Measurements from ENCODE around the gene AP2B1. TPM values are rescaled to one million over a fixed set of nuclear protein-coding genes. Genes with fewer than 3 reads are reported as not detected.

AP2B1 gene
- total and polyA plus RNA-seq, 2 experiments from 2014 or later = 76.1 to 87.0 TPM

GRCh38 chr17:35713069-35713728, 126.1 kb downstream of the AP2B1 start:
- TF ChIP-seq CTCF (IDR thresholded peaks at IDR 0.05; ENCODE audit: poor library complexity) = no peak
- no peak for TF ChIP-seq EZH2phosphoT487 (IDR thresholded peaks at IDR 0.05; ENCODE audit: low read depth, severe bottlenecking, unreplicated experiment)
- H3K9me2 ChIP-seq (replicated peaks; ENCODE audit: insufficient read depth) = no peaks in the 10 kb centered on the region

GRCh38 chr17:35714988-35715387, 127.9 kb downstream of the AP2B1 start:
- Histone ChIP-seq H3K27ac (no peak overlapping the region), H3K27me3 (no peaks in the 10 kb centered on the region), H3K36me3 (replicated peaks; ENCODE audit: insufficient read depth, low read depth) (peaks cover 3% of the 10 kb centered on the region), H3K79me2 (no peaks in the 10 kb centered on the region), H3K4me1 (ENCODE audit: insufficient read depth) (peaks cover 18% of the 10 kb centered on the region), H3K9me2 (replicated peaks; ENCODE audit: insufficient read depth) (no peaks in the 10 kb centered on the region), H3K9me3 (ENCODE audit: low read depth) (no peaks in the 10 kb centered on the region), H4K20me1 (ENCODE audit: insufficient read depth, poor library complexity, severe bottlenecking) (no peaks in the 10 kb centered on the region), H3K4me3 (no peak overlapping the region), H2AFZ (no peak overlapping the region), H3K4me2 (no peak overlapping the region)
- DNase-seq (ENCODE audit: low spot score) = no peak
- TF ChIP-seq CTCF (IDR thresholded peaks at IDR 0.05; ENCODE audit: poor library complexity) = no peak
- TF ChIP-seq EZH2phosphoT487 (IDR thresholded peaks at IDR 0.05; ENCODE audit: low read depth, severe bottlenecking, unreplicated experiment) = no peak
- no peak for TF ChIP-seq EZH2 (IDR thresholded peaks at IDR 0.05; ENCODE audit: borderline replicate concordance)
- WGBS (ENCODE audit: low lambda C conversion rate, missing lambda C conversion rate) = 88% methylated on average over 2 of the region's 2 CpGs

More at GRCh38 chr17:35713069-35713728, 126.1 kb downstream of the AP2B1 start:
- H2AFZ ChIP-seq = no peak overlapping the region
- H3K79me2 ChIP-seq = no peaks in the 10 kb centered on the region
- H3K27ac ChIP-seq = peak overlapping the region; percentile 30
- no peak overlapping the region for H3K4me3 ChIP-seq
- H3K36me3 ChIP-seq (replicated peaks; ENCODE audit: insufficient read depth, low read depth) = peaks cover 3% of the 10 kb centered on the region
- no peaks in the 10 kb centered on the region for H3K9me3 ChIP-seq (ENCODE audit: low read depth)
- peaks cover 18% of the 10 kb centered on the region for H3K4me1 ChIP-seq (ENCODE audit: insufficient read depth)
- H3K4me2 ChIP-seq = no peak overlapping the region
- WGBS (ENCODE audit: low lambda C conversion rate, missing lambda C conversion rate) = 40% methylated on average over 7 of the region's 7 CpGs
- no peaks in the 10 kb centered on the region for H4K20me1 ChIP-seq (ENCODE audit: insufficient read depth, poor library complexity, severe bottlenecking)
- DNase-seq (ENCODE audit: low spot score) = no peak
- H3K27me3 ChIP-seq = no peaks in the 10 kb centered on the region

GRCh38 chr17:35715416-35715815, 128.3 kb downstream of the AP2B1 start:
- Histone ChIP-seq H3K27ac (no peak overlapping the region), H4K20me1 (ENCODE audit: insufficient read depth, poor library complexity, severe bottlenecking) (no peaks in the 10 kb centered on the region), H3K4me2 (no peak overlapping the region), H3K4me1 (ENCODE audit: insufficient read depth) (peaks cover 18% of the 10 kb centered on the region), H3K79me2 (no peaks in the 10 kb centered on the region), H3K9me2 (replicated peaks; ENCODE audit: insufficient read depth) (no peaks in the 10 kb centered on the region), H3K4me3 (no peak overlapping the region), H3K9me3 (ENCODE audit: low read depth) (no peaks in the 10 kb centered on the region), H3K27me3 (no peaks in the 10 kb centered on the region), H3K36me3 (replicated peaks; ENCODE audit: insufficient read depth, low read depth) (peaks cover 3% of the 10 kb centered on the region), H2AFZ (no peak overlapping the region)
- no peak for DNase-seq (ENCODE audit: low spot score)
- TF ChIP-seq EZH2 (IDR thresholded peaks at IDR 0.05; ENCODE audit: borderline replicate concordance) = no peak
- TF ChIP-seq EZH2phosphoT487 (IDR thresholded peaks at IDR 0.05; ENCODE audit: low read depth, severe bottlenecking, unreplicated experiment) = no peak
- TF ChIP-seq CTCF (IDR thresholded peaks at IDR 0.05; ENCODE audit: poor library complexity) = no peak
